Activated CD4-positive, alpha-beta T cell treated with anti-CD3 and anti-CD28 coated beads, Interleukin-2, amount 50 U/mL, for 24 hours (primary cell): ENCODE data around the gene RASA3.
"Not testable (repeated sequence)": the region's sequence is repeated elsewhere in the genome, so short reads cannot be mapped to it uniquely, and the experiment has no call there.

Experiments used
- DNase-seq, 2 donors: peaks; one replicate each; pipeline ENCODE4 v3.0.0-alpha.2; 2020; ENCODE audit warnings: low read depth in 1 of 2, low spot score in 1 of 2

The RASA3 gene

DNA sequence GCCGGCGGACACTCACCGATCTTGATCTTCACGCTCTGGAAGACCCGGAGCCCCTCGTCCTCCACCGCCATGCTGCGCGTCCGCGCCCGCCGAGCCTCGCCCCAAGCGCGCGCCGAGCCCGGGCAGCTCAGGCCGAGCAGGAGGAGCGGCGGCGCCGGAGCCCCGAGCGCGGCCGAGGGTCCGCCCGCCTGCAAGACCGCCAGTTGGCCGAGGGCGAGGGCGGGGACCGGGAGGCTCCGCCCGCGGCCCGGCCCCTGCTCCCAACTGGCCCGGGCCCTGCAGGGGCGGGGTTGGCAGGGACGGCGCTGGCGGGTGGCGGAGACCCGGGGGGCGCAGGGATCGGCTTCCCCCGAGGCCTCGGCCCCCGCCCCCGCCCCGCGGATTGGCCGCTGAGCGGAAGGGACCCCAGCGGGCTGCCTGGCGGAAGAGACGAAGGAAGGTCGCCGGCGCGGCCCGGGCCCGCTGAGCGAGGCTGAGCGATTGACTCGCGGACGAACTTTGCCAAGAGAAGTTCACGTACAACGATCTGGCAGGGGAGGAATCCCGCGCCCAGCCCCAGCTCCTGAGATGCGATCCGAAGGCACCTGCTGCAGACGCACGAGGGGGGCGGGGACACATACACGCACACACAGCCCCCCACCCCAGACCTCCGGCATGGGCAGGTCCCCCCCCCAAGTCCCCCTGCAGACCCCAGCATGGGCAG is at the start of gene RASA3:
TSS of gene RASA3 (minus strand) at position 205 of the 703 bp plus-strand sequence. CDS start at position 71, 134 bp downstream.
- DNase-seq = no peak

DNA sequence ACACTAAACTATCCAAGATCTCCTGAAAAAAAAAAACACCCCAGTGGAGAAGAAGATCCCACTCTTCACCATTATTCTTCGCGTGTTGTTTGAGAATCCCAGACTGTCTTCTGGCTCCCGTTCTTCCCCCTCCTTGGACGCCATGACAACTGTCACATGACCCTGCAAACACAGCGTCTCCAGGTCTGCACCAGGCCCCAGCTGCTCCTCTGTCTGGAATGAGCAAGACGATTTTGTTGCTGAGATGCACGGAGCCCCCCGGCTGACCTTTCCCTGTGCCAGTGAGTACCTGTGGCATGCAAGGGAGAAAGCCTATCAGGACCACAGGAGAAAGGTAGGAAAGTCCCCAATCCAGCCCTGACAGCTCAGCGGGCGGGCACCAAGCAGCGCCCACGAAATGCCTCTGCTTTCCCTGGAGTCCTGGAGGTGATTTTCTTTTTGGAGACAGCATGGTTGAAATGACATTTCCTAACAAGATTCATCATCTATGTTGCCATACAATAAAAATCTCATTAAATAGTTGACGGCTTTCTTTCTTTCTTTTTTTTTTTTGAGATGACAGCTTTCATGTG is 46.8 kb upstream of the RASA3 start, which contains the start of gene CFAP97D2:
TSS of gene CFAP97D2 (plus strand) at position 171 of the 572 bp plus-strand sequence. CDS start at position 245, 74 bp downstream.
- DNase-seq = no peak

DNA sequence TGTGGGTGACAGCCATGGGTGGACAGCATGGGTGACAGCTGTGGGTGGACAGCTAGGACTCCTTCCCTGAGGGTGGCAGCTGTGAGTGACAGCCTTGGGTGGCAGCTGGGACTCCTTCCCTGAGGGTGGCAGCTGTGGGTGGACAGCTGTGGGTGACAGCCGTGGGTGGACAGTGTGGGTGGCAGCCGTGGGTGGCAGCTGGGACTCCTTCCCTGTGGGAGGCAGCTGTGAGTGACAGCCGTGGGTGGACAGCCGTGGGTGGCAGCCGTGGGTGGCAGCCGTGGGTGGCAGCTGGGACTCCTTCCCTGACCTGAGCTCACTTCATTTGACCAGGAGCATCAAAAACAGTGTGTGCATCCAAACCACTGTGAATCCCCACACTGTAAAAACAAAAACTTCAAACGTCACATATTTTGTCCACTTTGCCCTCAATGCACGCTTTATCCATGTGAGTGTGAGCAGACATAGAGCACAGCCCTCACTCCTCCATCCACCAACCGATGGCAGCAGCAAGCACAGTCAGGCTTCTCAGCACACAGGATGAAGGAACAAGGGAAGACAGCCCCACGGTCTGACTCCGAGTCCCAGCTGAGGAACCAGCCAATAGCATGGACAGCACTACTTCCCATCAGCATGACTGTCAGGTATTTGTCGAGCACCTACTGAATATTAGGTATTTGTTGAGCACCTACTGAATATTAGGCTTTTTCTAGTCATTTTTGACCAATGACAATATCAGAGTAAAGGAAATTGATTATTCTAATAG is 45.0 kb upstream of the RASA3 start:
- no peak for DNase-seq

GRCh38 chr13:114176359-114176902 is 44.0 kb upstream of the RASA3 start:
- not testable (repeated sequence) for DNase-seq

GRCh38 chr13:114174529-114174961 is 42.1 kb upstream of the RASA3 start:
- no peak for DNase-seq

GRCh38 chr13:114173745-114174144 is 41.3 kb upstream of the RASA3 start:
- DNase-seq = no peak

DNA sequence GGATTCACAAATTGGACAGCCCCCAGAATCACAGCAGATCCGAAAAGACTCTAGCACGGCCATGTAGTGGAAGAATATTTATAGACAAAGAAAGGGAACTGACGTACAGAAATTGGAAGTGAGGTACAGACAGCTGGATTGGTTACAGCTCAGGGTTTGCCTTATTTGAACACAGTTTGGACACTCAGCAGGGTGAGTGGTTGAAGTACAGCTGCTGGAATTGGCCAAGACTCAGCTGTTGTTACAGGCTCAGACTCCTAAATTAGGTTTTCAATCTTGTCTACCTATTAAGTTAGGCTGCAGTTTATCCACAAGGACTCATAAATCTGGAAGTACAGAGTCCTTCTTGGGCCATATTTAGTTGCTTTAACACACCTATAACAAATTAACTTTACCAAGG is 40.8 kb upstream of the RASA3 start:
- DNase-seq = no peak

- no peak for DNase-seq
Observed at GRCh38 chr13:114167885-114168284, 35.5 kb upstream of the RASA3 start.

- no peak for DNase-seq
Observed at GRCh38 chr13:114167426-114167825, 35.0 kb upstream of the RASA3 start.

GRCh38 chr13:114166381-114167131 is 34.1 kb upstream of the RASA3 start:
- no peak for DNase-seq

DNA sequence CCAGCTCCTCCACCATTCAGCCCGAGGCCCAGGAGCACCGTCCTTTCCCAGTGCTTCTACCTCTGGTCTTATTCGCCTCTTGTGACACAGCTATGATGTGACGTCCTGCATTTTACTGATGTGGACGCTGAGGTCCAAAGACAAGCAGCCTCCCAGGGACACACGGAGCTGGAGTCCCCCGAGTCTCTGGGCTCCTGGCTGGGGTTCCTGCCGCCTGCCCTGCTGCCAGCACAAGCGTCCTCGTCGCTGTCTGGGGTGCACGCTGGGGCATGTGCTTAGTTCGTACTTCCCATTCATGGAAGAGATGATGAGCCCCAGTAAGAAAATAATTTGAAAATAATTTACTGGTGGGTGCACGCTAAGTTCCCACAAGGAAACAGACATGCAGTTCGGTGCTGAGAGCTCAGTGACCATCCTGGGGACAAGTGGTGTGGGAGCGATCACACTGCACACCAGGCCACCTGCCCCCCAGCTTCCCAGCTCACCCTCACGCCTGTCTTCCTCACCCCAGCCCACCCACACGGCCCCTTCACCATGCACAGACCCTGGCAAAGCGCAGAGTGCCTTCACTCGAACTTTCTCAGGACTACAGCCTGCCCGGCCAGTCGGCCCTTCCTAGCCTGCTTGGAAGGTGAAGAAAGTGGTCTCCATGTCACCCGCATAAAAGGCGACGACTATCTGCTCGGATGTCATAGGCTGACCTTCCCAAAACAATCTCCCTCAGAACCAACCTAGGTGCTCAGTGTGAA is 32.4 kb upstream of the RASA3 start:
- no peak for DNase-seq

DNA sequence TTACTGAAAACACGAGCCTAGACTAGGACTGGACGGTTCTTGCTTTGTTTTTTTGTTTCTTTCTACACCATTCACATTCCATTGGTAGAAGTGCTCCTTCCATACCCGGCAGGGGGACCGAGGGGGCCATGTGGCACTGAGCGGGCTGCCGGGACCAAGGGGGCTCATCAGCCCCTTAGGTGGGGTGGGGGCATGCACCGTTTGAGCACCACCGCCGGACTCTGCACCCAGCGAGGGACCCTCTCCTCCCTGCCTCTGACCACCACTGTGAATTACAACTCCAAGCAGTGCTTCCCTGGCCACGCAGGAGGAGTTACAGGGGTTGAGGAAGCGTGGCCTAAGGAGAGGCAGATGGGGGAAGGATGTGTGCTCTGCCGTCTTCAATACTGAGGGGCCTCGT is 31.6 kb upstream of the RASA3 start:
- DNase-seq = no peak

DNA sequence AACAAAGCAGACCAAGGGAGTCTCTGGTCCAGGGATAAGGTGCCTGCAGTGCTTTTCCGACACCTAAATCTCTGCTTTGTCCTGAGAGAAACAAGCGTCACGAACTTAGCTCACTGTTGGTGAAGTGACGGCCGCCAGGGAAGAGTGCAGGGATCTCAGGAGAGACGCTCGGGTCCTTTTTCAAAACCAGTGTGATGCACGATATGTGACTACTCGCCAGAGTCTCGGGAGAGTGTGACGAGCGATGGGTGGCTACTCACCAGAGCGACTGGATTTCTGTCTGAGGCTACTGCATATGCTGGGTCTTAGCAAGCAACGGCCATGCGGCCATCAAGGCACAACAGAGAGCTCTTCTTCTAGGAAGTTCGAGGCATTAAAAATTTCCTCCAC is 30.1 kb upstream of the RASA3 start:
- DNase-seq = no peak

DNA sequence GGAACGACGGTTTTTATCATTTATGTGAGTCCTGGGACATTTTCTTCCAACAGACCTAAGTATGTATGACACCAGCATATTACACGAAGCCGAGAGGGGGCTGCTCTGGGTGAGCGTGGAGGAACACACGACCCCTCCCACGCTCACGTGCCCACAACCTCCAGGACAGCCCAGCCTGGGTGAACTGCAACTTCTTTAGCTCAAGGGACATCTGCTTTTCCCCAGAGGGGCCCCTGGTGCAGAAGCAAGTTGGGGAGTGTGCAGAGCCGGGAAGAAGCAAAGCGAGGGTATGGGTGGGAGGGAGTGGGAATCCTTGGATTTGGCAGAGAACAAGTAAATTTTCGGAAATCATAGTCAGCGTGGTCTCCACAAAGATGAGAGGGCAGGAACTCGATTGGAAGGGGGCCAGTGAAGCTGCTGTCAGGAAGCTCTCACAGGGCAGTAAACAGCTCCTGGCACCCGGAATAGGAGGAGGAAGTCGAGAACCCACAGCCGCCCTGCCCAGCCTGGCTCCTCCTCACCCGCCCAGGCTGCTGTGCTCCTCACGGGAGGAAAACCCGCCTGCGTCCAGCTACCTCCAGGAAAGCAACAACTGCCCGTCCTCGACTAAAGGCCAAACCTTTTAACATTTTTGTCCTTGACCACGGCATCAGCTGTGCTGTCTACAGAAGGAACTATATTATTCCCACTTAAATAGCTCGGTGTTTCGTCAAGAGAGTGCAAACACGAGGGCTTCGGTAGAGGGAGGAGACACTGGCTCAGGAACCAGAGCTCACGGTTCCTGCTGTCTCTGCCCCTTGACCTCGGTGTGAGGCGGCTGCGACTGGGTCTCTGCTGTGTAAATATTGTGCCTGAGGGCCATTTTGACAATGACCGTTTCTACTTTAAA is 29.5 kb upstream of the RASA3 start:
- DNase-seq = no peak

- DNase-seq = no peak
Observed at GRCh38 chr13:114161028-114161556, 28.7 kb upstream of the RASA3 start.

DNA sequence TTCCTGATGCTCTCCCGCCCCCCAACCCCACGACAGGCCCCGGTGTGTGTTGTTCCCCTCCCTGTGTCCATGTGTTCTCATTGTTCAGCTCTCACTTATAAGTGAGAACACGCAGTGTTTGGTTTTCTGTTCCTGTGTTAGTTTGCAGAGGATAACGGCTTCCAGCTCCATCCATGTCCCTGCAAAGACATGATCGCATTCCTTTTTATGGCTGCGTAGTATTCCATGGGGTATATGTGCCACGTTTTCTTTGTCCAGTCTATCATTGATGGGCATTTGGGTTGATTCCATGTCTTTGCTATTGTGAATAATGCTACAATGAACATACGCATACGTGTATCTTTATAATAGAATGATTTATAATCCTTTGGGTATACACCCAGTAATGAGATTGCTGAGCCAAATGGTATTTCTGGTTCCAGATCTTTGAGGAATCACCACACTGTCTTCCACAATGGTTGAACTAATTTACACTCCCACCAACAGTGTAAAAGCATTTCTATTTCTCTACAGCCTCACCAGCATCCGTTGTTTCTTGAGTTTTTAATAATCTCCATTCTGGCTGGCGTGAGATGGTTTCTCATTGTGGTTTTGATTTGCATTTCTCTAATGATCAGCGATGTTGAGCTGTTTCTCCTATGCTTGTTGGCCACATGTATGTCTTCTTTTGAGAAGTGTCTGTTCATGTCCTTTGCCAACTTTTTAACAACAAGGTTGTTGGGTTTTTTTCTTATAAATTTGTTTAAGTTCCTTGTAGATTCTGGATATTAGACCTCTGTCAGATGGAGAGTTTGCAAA is 26.6 kb upstream of the RASA3 start:
- DNase-seq = not testable (repeated sequence)

- no peak for DNase-seq
Observed at GRCh38 chr13:114157869-114158495, 25.6 kb upstream of the RASA3 start.
